HepG2 (cell line): ENCODE results near the gene YY1AP1. TPM values are rescaled to one million over a fixed set of nuclear protein-coding genes. Genes with fewer than 3 reads are reported as not detected.

Source experiments
- ATAC-seq: fragments of 200-7000 bp; cut with Tn5 transposase; 3 replicates; pipeline ENCODE4 v1.9.1; 2020; ENCODE audit warnings: mild to moderate bottlenecking, moderate library complexity
- BruUV-seq: library from RNA; stranded (reverse); fragments of 400-500 nt; replicated peaks from 2 replicates; lab custom pipeline; 2021; lab: Mats Ljungman, UMichigan
- CTCF ChIA-PET: fragments of 300-600 bp; formaldehyde crosslinking; extraction: SDS; loops from one replicate; lab custom pipeline; 2021; ENCODE audit warnings: low total read pairs, inconsistent platforms, low intra/inter-chr PET ratio; lab: Yijun Ruan, JAX
- POLR2A ChIA-PET: fragments of 350-600 bp; sonication (Branson Sonifier 250); formaldehyde crosslinking; loops from one replicate; lab custom pipeline; 2020; ENCODE audit warnings: antibody characterized with exemption, inconsistent platforms; lab: Yijun Ruan, JAX
- DNase-seq: peaks from one replicate; pipeline ENCODE4 v3.0.0-alpha.2; 2015; ENCODE audit warnings: low spot score
- FAIRE-seq: peaks from 3 replicates; lab custom pipeline; 2011; peaks lifted over from hg19 to GRCh38; lab: Jason Lieb, UNC
- H2AFZ ChIP-seq: one replicate; pipeline ENCODE4 v1.6.1; 2011; ENCODE audit warnings: low read length, inconsistent platforms
- H3K27ac ChIP-seq: fragments of 300-600 bp; 3 replicates; pipeline ENCODE4 v1.8.0; 2011; ENCODE audit warnings: mixed run types, mild to moderate bottlenecking, mixed read lengths, low read length, inconsistent platforms; ENCODE audit not compliant: insufficient read depth; ENCODE audit errors: extremely low read length
- H3K27me3 ChIP-seq, 2 experiments: fragments of 200-600 bp in 1 of 2; 2 replicates in 1 of 2; 3 replicates in 1 of 2; pipeline versions ENCODE4 v1.6.0 to v1.8.0; 2011; ENCODE audit warnings: low read length in 2 of 2, mild to moderate bottlenecking in 2 of 2, moderate library complexity in 2 of 2, inconsistent platforms in 1 of 2; ENCODE audit not compliant: insufficient read depth in 2 of 2, control insufficient read depth in 1 of 2
- H3K36me3 ChIP-seq, 2 experiments: fragments of 200-600 bp in 1 of 2; replicated peaks in 1 of 2; 2 replicates in 1 of 2; 3 replicates in 1 of 2; pipeline versions ENCODE4 v1.5.1 to v1.8.0; 2011; ENCODE audit warnings: low read length in 2 of 2, inconsistent platforms in 1 of 2; ENCODE audit not compliant: insufficient read depth in 2 of 2, control insufficient read depth in 1 of 2
- H3K4me1 ChIP-seq: 2 replicates; pipeline ENCODE4 v1.5.1; 2012; ENCODE audit warnings: low read length, inconsistent platforms; ENCODE audit not compliant: insufficient read depth
- H3K4me2 ChIP-seq: 2 replicates; pipeline ENCODE4 v1.6.0; 2011; ENCODE audit warnings: low read depth, low read length, inconsistent platforms
- H3K4me3 ChIP-seq, 3 experiments: fragments of 200-600 bp in 1 of 3; sonication (generic), shearing (Covaris generic) in 1 of 3; replicated peaks in 1 of 3; 2 replicates each; pipeline ENCODE4 v1.5.1; 2011 to 2016; ENCODE audit warnings: low read length in 3 of 3, inconsistent platforms in 2 of 3, low read depth in 2 of 3, mild to moderate bottlenecking in 2 of 3, control low read depth in 1 of 3, mixed read lengths in 1 of 3; ENCODE audit not compliant: insufficient read depth in 1 of 3
- H3K79me2 ChIP-seq: one replicate; pipeline ENCODE4 v1.6.1; 2011; ENCODE audit warnings: low read length, inconsistent platforms; ENCODE audit not compliant: insufficient read depth
- H3K9ac ChIP-seq: 2 replicates; pipeline ENCODE4 v1.6.0; 2011; ENCODE audit warnings: mild to moderate bottlenecking, low read depth, low read length, inconsistent platforms; ENCODE audit not compliant: insufficient read depth
- H3K9me3 ChIP-seq: 2 replicates; pipeline ENCODE4 v1.5.1; 2012; ENCODE audit warnings: mild to moderate bottlenecking, low read length
- H4K20me1 ChIP-seq: 2 replicates; pipeline ENCODE4 v1.6.0; 2011; ENCODE audit warnings: inconsistent platforms, mild to moderate bottlenecking, low read length, moderate library complexity; ENCODE audit not compliant: insufficient read depth
- CEBPB ChIP-seq: IDR thresholded peaks from 2 replicates; pipeline ENCODE4 v1.6.1; 2011; ENCODE audit warnings: low read depth, low read length, improper control_type of control experiment, borderline replicate concordance
- PAXIP1 ChIP-seq: sonication (generic); formaldehyde crosslinking; conservative IDR thresholded peaks from 2 replicates; pipeline ENCODE4 v1.4.0; 2020; ENCODE audit warnings: mild to moderate bottlenecking, missing genetic modification reagents, moderate library complexity
- PRDM15 ChIP-seq: sonication (generic); formaldehyde crosslinking; IDR thresholded peaks from 2 replicates; pipeline ENCODE4 v1.4.0; 2020; ENCODE audit warnings: missing genetic modification reagents
- RBAK ChIP-seq: sonication (generic); formaldehyde crosslinking; IDR thresholded peaks from 2 replicates; pipeline ENCODE4 v1.5.1; 2020; ENCODE audit warnings: mild to moderate bottlenecking, missing genetic modification reagents
- RFXANK ChIP-seq: IDR thresholded peaks from 2 replicates; pipeline ENCODE4 v1.6.1; 2016
- SCMH1 ChIP-seq: sonication (generic); formaldehyde crosslinking; IDR thresholded peaks from 2 replicates; pipeline ENCODE4 v1.9.0; 2021; ENCODE audit warnings: missing genetic modification reagents, mild to moderate bottlenecking, borderline replicate concordance
- SMAD1 ChIP-seq: sonication (generic); formaldehyde crosslinking; IDR thresholded peaks from 2 replicates; pipeline ENCODE4 v1.4.0; 2020; ENCODE audit warnings: missing genetic modification reagents, low read depth, mild to moderate bottlenecking, borderline replicate concordance
- SMAD9 ChIP-seq: sonication (generic); formaldehyde crosslinking; IDR thresholded peaks from 2 replicates; pipeline ENCODE4 v1.5.1; 2020; ENCODE audit warnings: mild to moderate bottlenecking, missing genetic modification reagents
- TCF12 ChIP-seq, 2 experiments: fragments of 450-650 bp in 1 of 2; sonication (generic) in 1 of 2; formaldehyde crosslinking in 1 of 2; IDR thresholded peaks; 2 replicates each; pipeline versions ENCODE4 v1.6.1 to v1.8.0; 2017 to 2022; ENCODE audit warnings: antibody characterized with exemption in 1 of 2, mild to moderate bottlenecking in 1 of 2, missing genetic modification reagents in 1 of 2, moderate library complexity in 1 of 2
- TFE3 ChIP-seq: IDR thresholded peaks from 2 replicates; pipeline ENCODE4 v1.6.1; 2016
- ZNF256 ChIP-seq: sonication (generic); formaldehyde crosslinking; conservative IDR thresholded peaks from 2 replicates; pipeline ENCODE4 v1.4.0; 2020; ENCODE audit warnings: missing genetic modification reagents
- ZNF354B ChIP-seq: sonication (generic); formaldehyde crosslinking; IDR thresholded peaks from 2 replicates; pipeline ENCODE4 v1.8.0; 2022; ENCODE audit warnings: mild to moderate bottlenecking, missing genetic modification reagents
- ZNF557 ChIP-seq: sonication (generic); formaldehyde crosslinking; IDR thresholded peaks from 2 replicates; pipeline ENCODE4 v1.4.0; 2020; ENCODE audit warnings: missing genetic modification reagents
- ZNF605 ChIP-seq: sonication (generic); formaldehyde crosslinking; IDR thresholded peaks from 2 replicates; pipeline ENCODE4 v1.8.0; 2022; ENCODE audit warnings: mild to moderate bottlenecking, missing genetic modification reagents
- WGBS: methylation state at CpG from one replicate; pipeline ENCODE4 v1.1.6; 2017; ENCODE audit warnings: low lambda C conversion rate; 5-methylcytosine and 5-hydroxymethylcytosine counted together
- in situ Hi-C: cut with HindIII; loops from 2 replicates; pipeline ENCODE4 v1.10.0; 2017; ENCODE audit warnings: low pct_unique_long_range_greater_than_20kb; ENCODE audit not compliant: extremely low pct_ligation_motif_present
- intact Hi-C: fragments of 100-400 bp; cut with micrococcal nuclease; formaldehyde crosslinking; loops from one replicate; pipeline ENCODE4 v1.10.0; 2022; ENCODE audit not compliant: unreplicated experiment
- polyA plus RNA-seq, 8 experiments: library from polyadenylated mRNA; depleted of rRNA in 3 of 8; stranded (reverse) in 7 of 8; unstranded in 1 of 8; fragments of >200 nt; fragmentation: Illumina TruSeq in 4 of 8; extraction: Trizol in 4 of 8; gene quantifications; 2 replicates each; pipeline versions ENCODE4 v1.2.1 to v1.2.3, GENCODE V29; 2011 to 2016; ENCODE audit warnings: low read depth in 4 of 8, missing spikeins in 1 of 8, mixed read lengths in 1 of 8; ENCODE audit not compliant: insufficient read depth in 1 of 8
- total RNA-seq, 5 experiments: library from RNA; depleted of rRNA; stranded (reverse); fragments of >200 nt; fragmentation: Illumina TruSeq; extraction: Trizol; gene quantifications; 2 replicates each; pipeline ENCODE4 v1.2.3, GENCODE V29; 2016; ENCODE audit warnings: low read depth in 1 of 5

YY1AP1 gene
- total and polyA plus RNA-seq, 2 of the 13 experiments (the other 11 are each of a cell fraction or from before 2014, with no cell fraction given) = 28.5 to 69.4 TPM

DNA sequence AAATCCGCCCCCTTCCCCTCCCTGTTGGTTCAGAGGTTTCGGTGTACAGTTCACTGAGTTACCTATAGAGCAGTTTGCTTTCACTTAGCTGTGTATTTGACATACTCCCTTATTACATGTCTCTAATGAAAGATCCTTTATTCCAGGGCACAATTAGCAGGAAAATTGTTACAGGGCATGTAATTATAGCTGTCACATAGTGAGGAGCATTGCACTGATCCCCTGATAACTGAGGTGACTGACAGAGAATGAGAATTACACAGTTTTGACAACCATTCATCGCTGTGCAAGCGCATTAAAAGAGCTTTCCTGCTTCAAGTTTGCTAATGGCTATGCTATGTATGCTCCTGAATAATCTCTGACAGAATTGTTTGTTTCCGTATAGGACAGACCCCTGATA, 27.2 kb upstream of the YY1AP1 start:
- H3K4me1 ChIP-seq = peaks cover 9% of the 10 kb centered on the region
- TF ChIP-seq PAXIP1 (CRISPR knock-in tag) = no peak
- TF ChIP-seq SCMH1 = no peak
- TF ChIP-seq TFE3 (CRISPR knock-in tag) = no peak
- no peak for TF ChIP-seq ZNF256 (CRISPR knock-in tag)
- TF ChIP-seq ZNF557 = no peak
- no peak for TF ChIP-seq RBAK (CRISPR knock-in tag)
- TF ChIP-seq CEBPB = no peak
- TF ChIP-seq SMAD1 (CRISPR knock-in tag) = no peak
- no peak for TF ChIP-seq ZNF605 (CRISPR knock-in tag)
- no peak for TF ChIP-seq TCF12 (IDR thresholded peaks at IDR 0.05)
- no peak for TF ChIP-seq TCF12 (CRISPR knock-in tag; IDR thresholded peaks at IDR 0.05)
- no peak for TF ChIP-seq SMAD9 (CRISPR knock-in tag)
- TF ChIP-seq ZNF354B (CRISPR knock-in tag) = no peak
- TF ChIP-seq PRDM15 (CRISPR knock-in tag) = no peak
- TF ChIP-seq RFXANK (CRISPR knock-in tag) = no peak
- peaks cover 3 to 42% of the 10 kb centered on the region in 2 experiments; a peak in 4 of 5 replicates for H3K36me3 ChIP-seq
- no peak overlapping the region for H3K9ac ChIP-seq
- in situ Hi-C loops (no loop called here), intact Hi-C loops (no loop called here)
- POLR2A ChIA-PET = no interaction called here
- FAIRE-seq (no peak), ATAC-seq (no peak), DNase-seq (no peak)
- no peaks in the 10 kb centered on the region for H3K9me3 ChIP-seq
- no peak overlapping the region for H3K27ac ChIP-seq
- 97% methylated on average over 5 of the region's 5 CpGs for WGBS
- CTCF ChIA-PET = no interaction called here
- H3K4me3 ChIP-seq = no peak overlapping the region
- H3K79me2 ChIP-seq = no peaks in the 10 kb centered on the region
- no peak overlapping the region for H2AFZ ChIP-seq
- no peaks in the 10 kb centered on the region for H3K27me3 ChIP-seq
- no peak overlapping the region for H3K4me2 ChIP-seq
- BruUV-seq = no TSS peak
- no peaks in the 10 kb centered on the region for H4K20me1 ChIP-seq
